Osteoblast (primary cell): ENCODE data around the gene BSND. TPM values are rescaled to one million over a fixed set of nuclear protein-coding genes. Genes with fewer than 3 reads are reported as not detected.
A peak's percentile ranks its signal among the peaks of the same experiment; 100 is the strongest.

Experiments used
- DNase-seq: peaks from one replicate; pipeline ENCODE4 v3.0.0; 2011; ENCODE audit warnings: low spot score, mixed read lengths; ENCODE audit not compliant: insufficient read length; ENCODE audit errors: missing footprints
- H2AFZ ChIP-seq: 2 replicates; pipeline ENCODE4 v1.6.0; 2011; ENCODE audit warnings: mild to moderate bottlenecking, low read length
- H3K27ac ChIP-seq: 2 replicates; pipeline ENCODE4 v1.5.1; 2011; ENCODE audit warnings: mild to moderate bottlenecking, low read depth, low read length, moderate library complexity
- H3K27me3 ChIP-seq: 2 replicates; pipeline ENCODE4 v1.6.0; 2012; ENCODE audit warnings: mild to moderate bottlenecking, control low read depth, inconsistent platforms, low read length, moderate library complexity; ENCODE audit not compliant: insufficient read depth
- H3K36me3 ChIP-seq: 2 replicates; pipeline ENCODE4 v1.5.1; 2011; ENCODE audit warnings: mild to moderate bottlenecking, low read length, control low read depth, moderate library complexity; ENCODE audit not compliant: insufficient read depth
- H3K4me1 ChIP-seq: 2 replicates; pipeline ENCODE4 v1.5.1; 2011; ENCODE audit warnings: mild to moderate bottlenecking, low read length, control low read depth, moderate library complexity; ENCODE audit not compliant: insufficient read depth
- H3K4me2 ChIP-seq: 2 replicates; pipeline ENCODE4 v1.6.0; 2011; ENCODE audit warnings: mild to moderate bottlenecking, low read length; ENCODE audit not compliant: insufficient read depth
- H3K4me3 ChIP-seq: fragments of 200-600 bp; sonication (generic); 3 replicates; pipeline ENCODE4 v1.5.1; 2012; ENCODE audit warnings: mild to moderate bottlenecking, low read length, inconsistent platforms; ENCODE audit not compliant: insufficient read depth
- H3K79me2 ChIP-seq: 2 replicates; pipeline ENCODE4 v1.6.0; 2012; ENCODE audit warnings: mild to moderate bottlenecking, low read length, control low read depth, inconsistent platforms; ENCODE audit not compliant: insufficient read depth
- H3K9me3 ChIP-seq: 2 replicates; pipeline ENCODE4 v1.5.1; 2011; ENCODE audit warnings: low read depth, low read length, control low read depth
- H4K20me1 ChIP-seq: 2 replicates; pipeline ENCODE4 v1.6.0; 2012; ENCODE audit warnings: mild to moderate bottlenecking, low read length, control low read depth; ENCODE audit not compliant: insufficient read depth
- total RNA-seq: library from RNA; depleted of rRNA; stranded (reverse); fragments of >200 nt; gene quantifications from 2 replicates; pipeline ENCODE4 v1.2.3, GENCODE V29; 2012
- TF ChIP-seq, protein P1 (sequence below): IDR thresholded peaks from 2 replicates; pipeline ENCODE4 v1.5.1; 2011; ENCODE audit warnings: mild to moderate bottlenecking, low read depth, low read length, moderate library complexity; ENCODE audit errors: extremely low read depth

Gene BSND
- total RNA-seq, 1 donor: not detected

DNA sequence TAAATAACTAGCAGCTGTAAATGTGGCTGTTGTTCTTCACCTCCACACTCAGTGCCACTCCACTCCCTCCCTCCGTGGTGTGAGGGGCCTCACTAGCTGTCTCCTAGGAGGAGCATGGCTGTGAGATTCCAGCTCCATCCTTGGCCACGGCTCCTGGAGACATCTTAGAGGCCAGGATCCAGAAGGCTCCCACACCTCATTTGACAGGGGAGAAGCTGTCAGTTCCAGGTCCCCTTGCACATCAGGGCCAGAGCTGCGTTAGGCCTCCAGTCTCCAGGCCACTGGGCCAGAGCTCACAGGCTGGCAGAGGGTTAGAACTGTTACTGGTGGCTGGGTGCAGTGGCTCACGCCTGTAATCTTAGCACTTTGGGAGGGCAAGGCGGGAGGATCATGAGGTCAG lies 55.7 kb downstream of the BSND start:
- peak; percentile 80 for DNase-seq
- Histone ChIP-seq H3K79me2 (no peaks in the 10 kb centered on the region), H3K4me1 (no peaks in the 10 kb centered on the region), H3K9me3 (no peaks in the 10 kb centered on the region), H3K4me2 (no peak overlapping the region), H3K36me3 (no peaks in the 10 kb centered on the region), H3K4me3 (no peak overlapping the region), H3K27me3 (peaks cover 2% of the 10 kb centered on the region), H2AFZ (no peak overlapping the region), H3K27ac (no peak overlapping the region), H4K20me1 (no peaks in the 10 kb centered on the region)
- TF ChIP-seq, protein P1, sequence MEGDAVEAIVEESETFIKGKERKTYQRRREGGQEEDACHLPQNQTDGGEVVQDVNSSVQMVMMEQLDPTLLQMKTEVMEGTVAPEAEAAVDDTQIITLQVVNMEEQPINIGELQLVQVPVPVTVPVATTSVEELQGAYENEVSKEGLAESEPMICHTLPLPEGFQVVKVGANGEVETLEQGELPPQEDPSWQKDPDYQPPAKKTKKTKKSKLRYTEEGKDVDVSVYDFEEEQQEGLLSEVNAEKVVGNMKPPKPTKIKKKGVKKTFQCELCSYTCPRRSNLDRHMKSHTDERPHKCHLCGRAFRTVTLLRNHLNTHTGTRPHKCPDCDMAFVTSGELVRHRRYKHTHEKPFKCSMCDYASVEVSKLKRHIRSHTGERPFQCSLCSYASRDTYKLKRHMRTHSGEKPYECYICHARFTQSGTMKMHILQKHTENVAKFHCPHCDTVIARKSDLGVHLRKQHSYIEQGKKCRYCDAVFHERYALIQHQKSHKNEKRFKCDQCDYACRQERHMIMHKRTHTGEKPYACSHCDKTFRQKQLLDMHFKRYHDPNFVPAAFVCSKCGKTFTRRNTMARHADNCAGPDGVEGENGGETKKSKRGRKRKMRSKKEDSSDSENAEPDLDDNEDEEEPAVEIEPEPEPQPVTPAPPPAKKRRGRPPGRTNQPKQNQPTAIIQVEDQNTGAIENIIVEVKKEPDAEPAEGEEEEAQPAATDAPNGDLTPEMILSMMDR: no peak

DNA sequence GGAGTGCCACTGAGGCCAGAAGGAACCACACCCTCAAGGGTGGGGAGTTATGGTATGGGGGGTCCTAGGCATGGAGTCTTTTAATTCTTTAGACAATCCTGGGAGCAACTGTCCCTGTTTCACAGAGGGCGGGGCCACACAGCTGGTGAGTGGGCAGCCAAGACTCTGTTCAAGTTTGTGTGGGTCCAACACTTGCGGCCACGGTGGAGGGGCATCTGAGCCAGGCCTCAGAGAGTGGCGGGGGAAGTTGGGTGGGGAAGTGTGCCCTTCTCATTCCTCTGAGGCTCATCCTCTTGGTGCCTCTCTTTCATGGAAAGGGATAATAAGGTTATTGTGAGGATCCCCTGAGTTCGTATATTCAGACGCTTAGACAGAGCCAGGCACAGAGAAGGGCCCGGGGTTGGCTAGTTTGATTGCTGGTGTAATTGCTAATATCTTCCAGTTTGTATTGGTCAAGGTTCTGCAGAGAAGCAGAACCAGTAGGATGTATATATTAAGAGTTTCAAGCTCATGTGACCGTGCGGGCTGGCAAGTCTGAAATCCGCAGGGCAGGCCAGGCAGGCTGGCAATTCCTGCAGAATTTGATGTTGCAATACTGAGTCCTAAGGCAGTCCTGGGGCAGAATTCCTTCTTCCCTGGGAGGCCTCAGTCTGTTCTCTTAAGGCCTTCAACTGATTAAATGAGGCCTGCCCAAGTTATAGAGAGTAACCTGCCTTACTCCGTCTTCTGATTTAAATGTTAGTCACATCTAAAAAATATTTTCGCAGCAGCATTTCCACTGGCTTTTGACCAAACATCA lies 56.5 kb downstream of the BSND start:
- no peaks in the 10 kb centered on the region for H3K4me1 ChIP-seq
- H3K27ac ChIP-seq: no peak overlapping the region
- H4K20me1 ChIP-seq: no peaks in the 10 kb centered on the region
- no peak overlapping the region for H2AFZ ChIP-seq
- DNase-seq: peak; percentile 62
- H3K9me3 ChIP-seq: no peaks in the 10 kb centered on the region
- no peak overlapping the region for H3K4me2 ChIP-seq
- H3K27me3 ChIP-seq: peaks cover 10% of the 10 kb centered on the region
- H3K36me3 ChIP-seq: no peaks in the 10 kb centered on the region
- no peaks in the 10 kb centered on the region for H3K79me2 ChIP-seq
- H3K4me3 ChIP-seq: no peak overlapping the region
- TF ChIP-seq, protein P1: no peak

DNA sequence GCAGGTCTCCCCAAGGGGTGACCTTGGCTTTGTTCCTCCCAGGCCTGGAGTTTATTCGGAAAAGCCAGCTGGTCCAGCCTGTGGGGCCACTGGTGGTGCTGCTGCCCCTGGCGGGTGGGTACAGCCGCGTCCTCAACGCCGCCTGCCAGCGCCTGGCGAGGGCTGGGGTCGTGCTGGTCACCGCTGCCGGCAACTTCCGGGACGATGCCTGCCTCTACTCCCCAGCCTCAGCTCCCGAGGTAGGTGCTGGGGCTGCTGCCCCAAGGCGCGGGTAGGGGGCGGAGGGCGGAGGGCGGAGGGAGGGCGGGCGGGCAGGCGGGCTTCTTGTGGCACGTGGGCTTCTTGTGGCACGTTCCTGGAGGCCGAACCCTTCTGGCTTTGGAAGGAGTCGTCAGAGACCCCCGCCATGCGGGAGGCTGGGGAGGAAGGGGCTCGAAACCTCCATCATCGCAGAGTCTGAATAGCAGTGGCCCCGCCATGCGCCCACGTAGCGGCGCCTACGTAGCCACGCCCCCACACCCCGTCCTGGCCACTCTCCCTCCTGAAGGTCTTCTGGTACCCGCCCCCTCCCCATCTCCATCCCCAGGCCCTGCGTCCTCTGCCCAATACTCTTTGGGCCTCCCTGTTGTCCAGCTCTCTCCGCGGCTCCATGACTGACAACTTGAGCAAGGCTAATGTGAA lies 57.4 kb downstream of the BSND start:
- Histone ChIP-seq H3K79me2 (no peaks in the 10 kb centered on the region), H3K4me3 (no peak overlapping the region), H3K27me3 (peaks cover 8% of the 10 kb centered on the region), H3K9me3 (no peaks in the 10 kb centered on the region), H3K4me1 (no peaks in the 10 kb centered on the region), H2AFZ (no peak overlapping the region), H3K27ac (no peak overlapping the region), H4K20me1 (no peaks in the 10 kb centered on the region), H3K4me2 (no peak overlapping the region), H3K36me3 (no peaks in the 10 kb centered on the region)
- peak; percentile 35 for DNase-seq
- TF ChIP-seq, protein P1: no peak

DNA sequence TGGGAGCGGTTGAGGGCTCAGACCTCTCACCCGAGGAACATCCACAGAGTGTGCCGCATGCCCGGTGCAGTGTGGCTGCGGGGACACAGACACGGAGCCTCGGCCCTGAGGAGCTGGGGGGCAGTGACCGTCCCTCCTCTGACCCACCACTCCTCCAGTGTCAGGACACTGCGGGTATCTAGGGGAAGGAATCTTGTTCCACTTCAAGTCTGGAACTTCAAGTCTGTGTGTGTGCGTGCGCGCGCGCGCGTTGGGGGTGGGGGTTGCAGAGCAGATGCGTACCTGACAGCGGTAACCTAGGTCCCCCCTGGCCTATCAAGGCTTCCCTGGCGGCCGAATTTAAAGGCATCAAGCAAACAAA lies 57.9 kb downstream of the BSND start:
- no peaks in the 10 kb centered on the region for H3K79me2 ChIP-seq
- TF ChIP-seq, protein P1: no peak
- no peaks in the 10 kb centered on the region for H3K36me3 ChIP-seq
- DNase-seq: peak; percentile 53
- peaks cover 8% of the 10 kb centered on the region for H3K27me3 ChIP-seq
- H3K4me2 ChIP-seq: no peak overlapping the region
- no peak overlapping the region for H3K27ac ChIP-seq
- no peak overlapping the region for H3K4me3 ChIP-seq
- no peaks in the 10 kb centered on the region for H3K4me1 ChIP-seq
- no peaks in the 10 kb centered on the region for H3K9me3 ChIP-seq
- no peak overlapping the region for H2AFZ ChIP-seq
- H4K20me1 ChIP-seq: no peaks in the 10 kb centered on the region
